Anterior cingulate cortex (tissue), 58 donors: ENCODE results near the gene DAP.
"Not testable (repeated sequence)": the region's sequence is repeated elsewhere in the genome, so short reads cannot be mapped to it uniquely, and the experiment has no call there.

Source experiments
- DNase-seq, 58 donors: peaks; one replicate each; lab custom pipeline; 2025; lab: John Stamatoyannopoulos, UW

DAP gene, protein sequence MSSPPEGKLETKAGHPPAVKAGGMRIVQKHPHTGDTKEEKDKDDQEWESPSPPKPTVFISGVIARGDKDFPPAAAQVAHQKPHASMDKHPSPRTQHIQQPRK

DNA sequence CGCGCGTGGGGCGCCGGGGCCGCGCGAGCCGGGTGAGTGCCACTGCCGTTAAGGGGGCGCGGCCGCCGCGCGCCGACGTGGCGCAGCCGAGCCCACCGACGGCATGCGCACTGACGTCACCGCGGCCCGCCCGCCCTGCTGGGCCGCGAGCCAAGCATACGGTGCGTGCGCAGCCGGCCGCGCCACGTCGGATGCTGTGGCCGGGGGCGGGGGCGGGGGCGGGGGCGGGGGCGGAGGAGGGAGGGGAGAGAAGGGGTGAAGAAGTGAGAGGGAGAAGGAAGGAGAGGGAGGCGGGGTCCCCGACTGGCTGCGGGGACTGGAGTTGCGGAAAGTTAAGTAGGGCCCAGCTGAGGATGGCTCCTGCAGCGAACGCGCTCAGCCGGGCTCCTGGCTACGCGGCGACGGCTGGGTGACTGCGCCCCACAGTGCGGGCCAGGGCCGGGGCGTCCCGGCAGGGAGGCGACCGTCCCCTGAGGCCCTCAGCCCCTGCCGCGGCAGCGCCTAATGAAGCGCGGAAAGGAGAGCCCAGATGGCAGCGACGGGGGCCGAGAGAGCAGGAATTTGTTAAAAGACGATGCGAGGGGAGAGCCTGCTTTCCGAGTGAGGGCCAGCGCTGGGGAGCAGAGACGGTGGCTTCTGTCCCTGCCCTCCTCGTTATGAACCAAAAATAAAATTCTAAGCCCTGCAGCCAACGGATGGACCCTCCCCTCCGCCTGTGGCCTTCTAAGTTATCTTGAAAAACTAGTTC is at the start of gene DAP:
Gene DAP, minus strand, starts transcription at position 50 of the 748 bp plus-strand sequence. CDS start 166 bp downstream, outside the sequence.
- peak in 57 of 58 donors; percentile 17 to 82 (median 67) for DNase-seq

DNA sequence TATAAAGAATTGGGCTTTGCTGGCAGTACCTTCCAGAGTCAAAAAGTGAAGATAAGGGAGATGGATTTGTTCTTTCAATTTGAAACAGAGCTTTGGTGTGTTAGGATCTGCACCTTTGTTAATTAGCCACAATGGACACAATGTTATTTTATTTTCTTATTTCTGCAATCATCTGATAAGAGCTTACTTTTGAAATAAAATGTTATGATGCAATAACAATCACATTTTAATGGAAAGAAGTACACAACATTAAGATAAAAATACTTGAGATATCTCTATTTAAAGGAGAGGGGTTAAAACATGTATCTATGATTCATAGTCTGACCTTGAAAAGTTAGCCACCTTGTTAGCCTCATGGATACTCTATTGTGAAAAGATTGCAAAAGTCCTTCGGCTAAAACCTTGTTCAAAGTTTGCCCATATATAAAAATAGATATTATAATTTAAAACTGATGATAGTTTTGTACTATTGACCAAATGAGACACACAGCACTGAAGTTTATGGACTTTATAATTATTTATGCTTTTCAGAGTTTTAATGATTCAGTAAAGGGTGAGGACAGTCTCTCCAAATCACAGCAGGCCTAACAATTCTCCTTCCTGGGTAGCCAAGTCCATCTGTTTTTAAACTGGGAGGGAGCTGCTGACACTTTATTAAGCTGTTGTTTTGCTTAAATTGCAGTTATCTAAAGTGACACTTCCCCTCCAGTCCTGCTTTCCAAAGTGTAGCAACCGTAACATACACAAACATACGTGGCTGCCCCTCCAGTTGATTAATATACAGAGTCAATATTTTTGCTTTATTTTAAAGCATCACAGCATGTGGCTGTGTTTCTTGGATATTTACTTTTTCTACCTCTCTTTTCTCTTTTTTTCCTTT is 47.6 kb upstream of the DAP start:
- DNase-seq = no peak

DNA sequence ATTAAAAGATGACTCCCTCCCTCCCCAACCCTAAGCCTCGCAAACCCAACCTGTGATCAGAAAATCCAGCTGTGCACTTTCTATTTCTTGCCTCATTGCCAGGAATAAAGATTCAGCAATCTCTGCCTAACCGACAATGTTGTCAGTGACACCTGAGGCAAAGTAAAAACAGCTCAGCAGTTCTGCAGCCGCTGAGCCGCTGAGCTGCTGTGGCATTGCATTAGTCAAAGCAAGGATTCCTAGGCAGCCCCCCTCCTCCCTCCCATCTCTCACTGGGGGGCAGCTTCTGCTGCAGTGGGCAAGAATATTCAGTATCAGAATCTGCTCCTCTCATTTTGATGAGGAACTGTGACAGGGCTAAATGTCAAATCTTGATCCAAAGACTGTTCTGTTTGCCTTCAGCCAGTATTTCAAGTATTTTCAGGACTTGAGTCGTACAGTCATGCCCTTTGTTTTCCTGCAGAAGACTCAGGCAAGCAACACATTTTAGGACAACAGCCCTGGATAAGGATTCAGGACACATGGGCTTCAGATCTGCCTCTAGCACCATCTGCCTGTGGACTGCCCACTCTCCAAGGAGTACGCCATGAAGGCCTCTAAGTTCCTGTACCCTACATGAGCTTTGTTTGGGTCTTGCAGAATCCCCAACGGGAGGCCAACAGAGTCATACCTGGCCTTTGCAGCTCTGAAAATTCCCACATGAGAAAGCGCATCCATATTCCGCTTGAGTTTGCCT is 41.1 kb upstream of the DAP start:
- DNase-seq = no peak

DNA sequence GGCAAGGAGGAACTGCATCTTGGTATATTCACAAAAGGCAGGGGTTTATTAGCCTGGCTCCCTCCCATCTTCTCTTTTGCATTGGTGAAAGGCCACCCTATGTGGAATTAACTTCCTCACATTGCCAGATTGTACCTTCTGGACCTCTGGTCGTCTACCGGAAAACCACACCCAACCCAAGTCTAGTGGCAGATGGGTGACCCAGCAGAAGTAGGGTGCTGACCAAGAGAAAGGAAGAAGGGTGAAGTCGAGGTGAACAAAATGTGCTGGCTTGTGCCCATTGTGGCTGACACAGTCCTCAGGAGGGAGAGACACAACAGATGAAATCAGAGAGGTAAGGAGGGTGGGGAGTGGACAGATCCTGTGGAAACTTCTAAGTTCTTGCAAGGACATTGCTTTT is 39.8 kb upstream of the DAP start:
- DNase-seq = no peak

DNA sequence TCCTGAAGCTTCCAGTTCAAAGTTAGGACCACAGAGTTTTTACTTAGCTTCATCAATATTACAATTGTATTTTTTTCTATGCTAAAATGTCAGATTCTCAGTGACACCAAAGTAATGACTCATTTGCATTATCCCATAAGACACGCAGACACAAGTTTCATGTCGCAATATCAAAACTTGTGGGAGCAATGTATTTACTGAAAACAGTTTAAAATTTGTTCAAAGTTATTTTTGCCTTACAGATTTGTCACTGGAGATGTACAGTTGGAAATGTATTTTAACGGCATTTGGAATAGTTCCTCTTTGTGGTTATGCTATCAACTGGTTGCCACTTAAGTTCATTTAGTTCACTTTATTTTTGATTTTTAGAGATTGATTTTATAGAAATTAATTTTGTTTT is 36.2 kb upstream of the DAP start:
- no peak for DNase-seq

DNA sequence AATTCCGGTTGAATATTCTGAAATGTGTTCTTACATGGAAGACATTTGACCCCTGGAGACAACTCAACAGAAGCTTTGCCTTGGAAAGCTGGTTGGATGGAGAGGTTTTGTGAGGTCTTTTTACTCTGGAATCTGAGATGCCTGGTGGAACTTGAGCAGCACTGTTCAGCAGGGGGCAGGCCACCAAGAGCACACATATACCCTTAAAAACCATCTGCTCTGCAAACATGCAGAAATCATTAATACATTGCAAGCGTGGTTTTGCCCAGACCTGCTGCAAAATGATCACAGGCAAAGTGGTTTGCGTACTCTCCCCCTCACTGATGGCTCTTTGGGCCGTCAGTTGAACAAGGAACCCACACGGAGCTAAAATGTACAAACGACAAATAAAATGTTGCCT is 32.8 kb upstream of the DAP start:
- DNase-seq = no peak

DNA sequence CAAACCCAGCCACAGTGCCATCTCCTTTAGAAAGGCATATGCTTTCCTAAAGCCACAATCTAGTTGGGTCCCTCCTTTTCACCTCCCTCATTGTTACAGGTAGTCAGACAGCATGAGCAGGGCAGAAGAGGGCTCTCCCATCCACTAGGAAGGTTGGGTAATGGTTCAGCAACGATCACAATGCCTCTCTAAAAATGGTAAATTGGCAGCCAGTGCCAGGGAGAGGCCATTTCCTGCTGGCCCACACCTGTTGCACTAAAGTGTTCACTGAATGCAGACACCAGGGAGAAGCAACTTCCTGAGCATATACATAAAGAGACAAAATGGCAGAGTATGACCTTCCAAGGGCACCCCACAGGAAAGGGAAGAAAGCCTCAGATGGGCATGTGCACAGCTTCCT is 31.3 kb upstream of the DAP start:
- DNase-seq = no peak

DNA sequence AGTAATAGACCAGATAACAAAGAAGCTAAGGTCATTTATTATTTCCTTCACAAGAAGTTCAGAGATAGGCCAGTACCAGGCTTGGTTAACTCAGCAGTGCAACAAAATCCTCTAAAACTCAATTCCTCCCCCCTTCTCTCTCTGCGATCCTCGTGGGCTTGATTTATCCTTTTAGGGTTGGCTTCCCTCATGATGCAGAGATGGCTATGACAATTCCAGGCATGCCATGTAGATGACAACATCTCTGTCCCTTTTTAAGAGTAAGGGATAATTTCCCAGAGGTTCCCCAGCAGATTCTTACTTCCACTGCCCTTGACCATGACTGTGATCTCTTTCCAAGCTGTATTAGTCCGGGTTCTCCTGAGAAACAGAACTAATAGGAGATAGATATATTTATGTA is 28.7 kb upstream of the DAP start:
- no peak for DNase-seq

DNA sequence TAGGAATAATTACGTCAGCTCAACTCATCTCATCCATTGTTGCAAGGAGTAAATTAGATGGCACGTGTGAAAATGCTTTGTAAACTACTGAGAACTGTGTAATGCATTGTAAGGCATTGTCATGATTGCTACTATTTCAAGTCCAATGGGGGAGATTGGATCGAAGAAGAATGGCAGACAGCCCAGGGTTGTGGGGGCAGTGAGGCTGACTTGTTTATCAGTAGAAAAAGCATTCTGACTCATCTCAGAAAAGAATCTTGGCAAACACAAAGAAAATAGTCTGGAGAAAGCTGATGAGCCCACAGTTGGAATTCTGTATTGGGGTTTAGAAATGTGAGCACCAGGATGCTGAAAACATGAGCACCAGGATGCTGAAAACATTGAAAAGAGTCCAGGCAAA is 28.0 kb upstream of the DAP start:
- peak in 15 of 58 donors; percentile 1 to 60 (median 9) for DNase-seq

DNA sequence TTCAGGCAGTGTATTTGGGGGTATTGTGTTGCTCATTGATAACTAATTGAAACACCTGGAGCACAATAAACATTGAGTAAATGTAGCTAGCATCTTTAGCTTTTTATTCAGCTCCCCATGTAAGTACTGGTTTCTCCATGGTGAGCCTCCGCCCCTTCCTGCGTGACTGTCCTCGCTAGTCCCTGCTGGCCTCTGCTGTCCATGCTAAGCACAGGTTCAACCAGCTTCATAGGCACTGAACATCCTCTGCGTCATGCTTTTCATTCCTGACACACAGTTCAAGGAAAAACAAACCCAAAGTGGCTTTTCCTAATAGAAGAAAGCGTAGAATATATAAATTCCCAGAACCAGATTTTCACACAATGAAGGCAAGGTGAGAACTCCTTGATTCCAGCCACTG is 27.3 kb upstream of the DAP start:
- DNase-seq = peak in 1 of 58 donors; percentile 6

DNA sequence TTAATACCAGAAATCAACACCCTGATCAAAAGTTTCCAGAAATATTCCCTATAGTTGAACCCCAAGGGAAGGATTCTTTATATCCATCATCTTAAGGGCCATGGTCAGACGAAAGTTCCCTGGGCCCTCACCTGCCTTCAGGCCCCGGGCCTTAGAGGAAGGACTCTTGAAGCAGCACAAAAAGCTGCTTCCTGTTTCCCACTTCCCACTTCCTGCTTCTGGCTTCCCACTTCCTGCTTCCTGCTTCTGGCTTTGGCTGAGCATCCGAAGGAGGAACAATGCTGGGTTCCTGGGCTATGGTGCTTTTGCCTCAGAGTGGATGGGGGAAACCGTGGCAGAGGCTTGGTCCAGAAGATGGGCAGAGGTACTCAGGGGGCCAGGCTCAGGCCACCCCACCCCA is 25.8 kb upstream of the DAP start:
- DNase-seq = no peak

DNA sequence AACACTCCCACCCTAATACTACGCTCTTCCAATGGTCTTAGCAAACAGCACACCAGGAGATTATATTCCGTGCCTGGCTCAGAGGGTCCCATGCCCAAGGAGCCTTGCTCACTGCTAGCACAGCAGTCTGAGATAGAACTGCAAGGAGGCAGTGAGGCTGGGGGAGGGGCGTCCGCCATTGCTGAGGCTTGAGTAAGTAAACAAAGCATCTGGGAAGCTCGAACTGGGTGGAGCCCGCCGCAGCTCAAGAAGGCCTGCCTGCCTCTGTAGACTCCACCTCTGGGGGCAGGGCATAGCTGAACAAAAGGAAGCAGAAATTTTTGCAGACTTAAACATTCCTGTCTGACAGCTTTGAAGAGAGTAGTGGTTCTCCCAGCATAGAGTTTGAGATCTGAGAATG is 19.2 kb upstream of the DAP start:
- DNase-seq = not testable (repeated sequence)

DNA sequence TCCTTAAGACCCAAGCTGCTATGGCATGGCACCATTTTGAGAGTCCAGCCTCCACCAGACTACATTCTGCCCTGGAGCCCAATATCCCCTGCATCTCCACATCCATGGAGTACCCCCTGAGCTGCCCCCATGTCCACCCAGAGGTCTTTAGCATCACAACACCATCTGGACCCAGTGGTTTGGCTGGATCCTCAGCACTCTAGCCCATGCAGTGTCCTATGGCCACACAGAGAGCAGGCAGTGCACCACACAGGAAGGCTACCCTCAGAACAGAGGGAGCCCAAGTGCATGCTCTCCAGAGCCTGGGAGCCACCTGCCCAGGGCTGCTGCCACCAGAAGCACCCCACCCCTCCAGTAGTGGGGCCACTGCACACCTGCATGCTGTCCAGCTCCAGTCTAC is 18.6 kb upstream of the DAP start:
- DNase-seq = no peak

DNA sequence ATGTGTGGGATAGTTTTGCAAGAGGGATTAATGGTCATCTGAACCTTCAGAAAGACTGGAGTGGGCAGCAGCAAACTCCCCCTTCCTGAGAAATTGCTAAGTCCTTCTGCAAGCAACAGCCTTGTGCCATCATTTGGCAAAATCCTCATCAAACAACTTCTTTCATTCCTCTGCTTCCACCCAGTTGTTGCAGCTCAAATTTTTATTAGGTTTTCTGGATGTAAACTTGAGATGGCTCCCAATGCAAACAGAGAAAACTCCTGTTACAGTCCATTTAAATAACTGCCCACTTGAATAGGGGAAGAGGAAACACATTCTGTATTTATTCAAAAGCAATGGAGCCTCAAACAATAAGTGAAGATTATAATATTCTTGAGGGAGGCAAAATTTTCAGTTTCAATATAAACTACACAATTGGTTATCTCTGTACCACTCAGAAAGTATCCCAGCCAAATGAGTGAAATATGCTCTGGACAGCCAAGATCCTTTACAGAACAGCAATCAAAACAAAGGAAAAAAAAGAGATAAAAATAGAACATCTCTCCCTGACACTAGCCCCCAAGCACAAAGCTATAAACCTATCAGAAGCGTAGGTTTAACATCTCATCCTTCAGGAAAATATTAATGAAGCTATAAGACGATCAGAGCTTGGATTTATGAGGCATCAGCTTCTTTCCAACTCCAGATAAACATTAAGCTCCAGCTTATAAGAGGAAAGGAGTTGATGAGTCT is 17.3 kb upstream of the DAP start:
- no peak for DNase-seq

DNA sequence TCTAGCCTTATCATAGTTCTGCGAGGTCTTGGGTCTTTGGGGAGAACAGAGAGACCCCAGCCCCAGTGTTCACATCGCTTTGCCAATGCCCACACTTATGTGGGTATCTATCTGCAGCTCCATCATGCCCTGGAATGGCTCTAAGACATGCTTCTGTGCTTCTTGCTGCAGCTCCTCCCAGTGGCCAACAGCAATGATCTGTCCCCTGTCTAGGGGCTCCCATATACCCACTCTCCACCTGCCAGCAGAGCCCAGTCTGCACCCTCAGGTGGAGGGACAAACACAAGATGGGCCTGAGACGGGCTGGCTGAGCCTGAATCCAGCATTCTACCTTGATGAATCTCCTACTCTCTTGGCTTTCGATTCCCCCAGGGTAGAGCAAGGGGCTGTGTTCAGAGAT is 14.6 kb upstream of the DAP start:
- no peak for DNase-seq

DNA sequence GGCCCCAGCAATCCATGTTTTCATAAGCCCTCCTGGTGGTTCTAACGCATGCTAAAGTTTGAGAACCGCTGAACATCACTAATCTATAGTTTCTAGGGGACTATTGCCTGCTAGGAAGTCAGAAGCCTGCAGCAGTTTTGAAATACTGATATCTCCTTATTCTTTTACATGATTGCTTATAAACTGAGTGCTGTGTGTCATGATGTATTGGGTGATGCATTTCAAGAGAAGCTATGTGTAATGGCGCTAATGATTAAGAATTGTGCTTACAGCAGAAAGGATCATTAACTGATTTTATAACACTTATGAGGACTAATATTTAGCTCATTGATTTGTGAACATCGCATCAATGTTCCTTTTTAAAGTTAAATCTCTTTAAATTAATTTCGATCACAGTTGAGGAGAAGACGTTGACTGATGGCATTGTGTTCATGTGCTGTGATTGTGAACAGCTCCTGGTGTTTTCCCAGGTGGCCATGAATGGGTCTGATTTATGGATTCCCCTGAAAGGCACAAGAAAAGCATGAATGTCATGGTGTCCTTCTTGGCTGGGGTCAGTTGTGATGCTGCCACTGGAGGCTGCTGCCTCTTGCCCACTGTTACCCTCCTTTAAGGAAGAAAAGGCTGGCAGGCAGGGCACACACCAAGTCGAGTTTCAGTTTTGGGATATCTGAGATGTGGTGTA is 12.0 kb upstream of the DAP start:
- no peak for DNase-seq

DNA sequence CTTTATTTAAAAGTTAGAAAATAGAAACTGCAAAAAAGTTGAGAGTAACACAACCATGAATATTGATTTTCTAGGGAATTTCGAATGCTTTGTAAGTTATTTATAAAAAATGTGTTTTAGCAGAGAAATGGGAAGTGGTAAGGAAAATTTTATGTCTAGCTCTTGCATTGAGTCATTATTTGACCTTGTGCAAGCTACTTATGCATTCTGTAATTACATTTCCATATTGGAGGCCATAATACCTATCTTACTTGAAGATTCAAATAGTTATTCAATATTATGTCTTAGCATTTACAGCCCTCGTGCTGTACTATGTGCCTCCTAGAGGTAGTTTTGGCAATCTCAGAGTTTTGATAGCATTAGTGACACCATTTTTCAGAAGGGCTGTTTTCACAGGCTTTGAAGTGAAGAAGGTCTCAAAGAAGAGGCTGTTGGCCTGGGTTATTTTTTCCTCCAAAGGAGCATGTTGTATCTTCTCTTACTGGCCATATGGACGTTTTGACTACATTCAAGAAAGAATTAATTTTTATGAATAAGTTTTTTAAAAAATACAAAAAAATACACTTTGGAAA is 7.4 kb upstream of the DAP start:
- DNase-seq = no peak

DNA sequence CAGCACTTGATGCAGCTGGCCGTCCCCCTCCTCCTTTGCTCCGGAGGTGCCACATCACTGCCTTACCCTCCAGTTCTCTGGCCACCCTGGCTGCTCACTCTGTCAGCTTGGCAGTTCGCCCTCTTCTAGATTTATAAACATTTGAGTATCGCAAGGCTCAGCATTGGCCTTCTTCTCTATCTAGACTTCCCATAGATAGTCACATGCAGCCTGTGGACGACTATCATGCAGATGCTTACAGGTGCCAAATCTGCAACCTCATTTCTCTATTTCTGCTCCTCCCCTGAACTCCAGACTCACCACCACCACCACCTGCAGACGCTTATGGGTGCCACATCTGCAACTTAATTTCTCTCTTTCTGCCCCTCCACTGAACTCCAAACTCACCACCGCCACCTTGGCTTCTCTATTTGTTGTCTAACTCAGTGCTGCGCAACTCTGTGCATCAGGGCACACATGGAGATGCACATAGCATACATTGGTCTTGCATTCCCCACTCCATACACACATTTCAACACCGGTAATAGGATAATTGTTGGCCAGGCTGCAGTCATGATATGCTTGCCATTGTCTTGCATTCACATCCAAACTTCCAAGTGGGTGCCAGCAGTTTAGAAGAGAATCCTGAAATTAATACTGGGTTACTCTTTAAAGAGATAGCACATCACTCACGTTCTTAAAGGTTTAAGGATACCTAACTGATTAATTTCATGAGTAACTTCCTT is 1.9 kb upstream of the DAP start:
- no peak for DNase-seq
